Liver (tissue), 3 donors: ENCODE results near the gene CDKN1A.

ENCODE experiments used
- EGR1 ChIP-seq, 2 donors: IDR thresholded peaks; 2 replicates each; pipeline ENCODE4 v1.6.1; 2016 to 2018; ENCODE audit warnings: antibody characterized with exemption in 2 of 2, low read depth in 2 of 2
- FOXA1 ChIP-seq: IDR thresholded peaks from 2 replicates; pipeline ENCODE4 v1.6.1; 2016; ENCODE audit warnings: antibody characterized with exemption
- FOXA2 ChIP-seq: IDR thresholded peaks from 2 replicates; pipeline ENCODE4 v1.6.1; 2016; ENCODE audit warnings: antibody characterized with exemption
- JUND ChIP-seq, 2 donors: IDR thresholded peaks; 2 replicates each; pipeline ENCODE4 v1.6.1; 2016; ENCODE audit warnings: antibody characterized with exemption in 2 of 2
- MAX ChIP-seq: IDR thresholded peaks from 2 replicates; pipeline ENCODE4 v1.6.1; 2016; ENCODE audit warnings: antibody characterized with exemption
- RAD21 ChIP-seq, 2 donors: IDR thresholded peaks; 2 replicates each; pipeline ENCODE4 v1.6.1; 2016; ENCODE audit warnings: antibody characterized with exemption in 2 of 2, mild to moderate bottlenecking in 2 of 2
- RXRA ChIP-seq, 2 donors: IDR thresholded peaks; 2 replicates each; pipeline ENCODE4 v1.6.1; 2017 to 2018; ENCODE audit warnings: antibody characterized with exemption in 2 of 2, mild to moderate bottlenecking in 1 of 2
- SP1 ChIP-seq: IDR thresholded peaks from 2 replicates; pipeline ENCODE4 v1.6.1; 2018; ENCODE audit warnings: antibody characterized with exemption, mild to moderate bottlenecking
- TAF1 ChIP-seq: conservative IDR thresholded peaks from 2 replicates; pipeline ENCODE4 v1.6.1; 2016; ENCODE audit warnings: antibody characterized with exemption, mild to moderate bottlenecking
- YY1 ChIP-seq: IDR thresholded peaks from 2 replicates; pipeline ENCODE4 v1.6.1; 2016; ENCODE audit warnings: antibody characterized with exemption, mild to moderate bottlenecking
- ZBTB33 ChIP-seq: IDR thresholded peaks from 2 replicates; pipeline ENCODE4 v1.6.1; 2016; ENCODE audit warnings: antibody characterized with exemption
- TF ChIP-seq, protein P1 (sequence below): fragments of 150-350 bp; IDR thresholded peaks from 2 replicates; pipeline ENCODE4 v1.5.1; 2017; ENCODE audit warnings: improper control_type of control experiment, low read depth, low read length; ENCODE audit not compliant: missing input control
- TF ChIP-seq, protein P2 (sequence below): IDR thresholded peaks from 2 replicates; pipeline ENCODE4 v1.6.1; 2016; ENCODE audit warnings: antibody characterized with exemption
- TF ChIP-seq, protein P3 (sequence below): IDR thresholded peaks from 2 replicates; pipeline ENCODE4 v1.6.1; 2016; ENCODE audit warnings: antibody characterized with exemption, mild to moderate bottlenecking
- donor health status: healthy.
- donor health status: healthy.

GRCh38 chr6:36733300-36733699 is 54.8 kb downstream of the CDKN1A start:
- TF ChIP-seq, protein P1, sequence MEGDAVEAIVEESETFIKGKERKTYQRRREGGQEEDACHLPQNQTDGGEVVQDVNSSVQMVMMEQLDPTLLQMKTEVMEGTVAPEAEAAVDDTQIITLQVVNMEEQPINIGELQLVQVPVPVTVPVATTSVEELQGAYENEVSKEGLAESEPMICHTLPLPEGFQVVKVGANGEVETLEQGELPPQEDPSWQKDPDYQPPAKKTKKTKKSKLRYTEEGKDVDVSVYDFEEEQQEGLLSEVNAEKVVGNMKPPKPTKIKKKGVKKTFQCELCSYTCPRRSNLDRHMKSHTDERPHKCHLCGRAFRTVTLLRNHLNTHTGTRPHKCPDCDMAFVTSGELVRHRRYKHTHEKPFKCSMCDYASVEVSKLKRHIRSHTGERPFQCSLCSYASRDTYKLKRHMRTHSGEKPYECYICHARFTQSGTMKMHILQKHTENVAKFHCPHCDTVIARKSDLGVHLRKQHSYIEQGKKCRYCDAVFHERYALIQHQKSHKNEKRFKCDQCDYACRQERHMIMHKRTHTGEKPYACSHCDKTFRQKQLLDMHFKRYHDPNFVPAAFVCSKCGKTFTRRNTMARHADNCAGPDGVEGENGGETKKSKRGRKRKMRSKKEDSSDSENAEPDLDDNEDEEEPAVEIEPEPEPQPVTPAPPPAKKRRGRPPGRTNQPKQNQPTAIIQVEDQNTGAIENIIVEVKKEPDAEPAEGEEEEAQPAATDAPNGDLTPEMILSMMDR: no peak
- no peak for TF ChIP-seq JUND (IDR thresholded peaks at IDR 0.05)
- TF ChIP-seq, protein P2, sequence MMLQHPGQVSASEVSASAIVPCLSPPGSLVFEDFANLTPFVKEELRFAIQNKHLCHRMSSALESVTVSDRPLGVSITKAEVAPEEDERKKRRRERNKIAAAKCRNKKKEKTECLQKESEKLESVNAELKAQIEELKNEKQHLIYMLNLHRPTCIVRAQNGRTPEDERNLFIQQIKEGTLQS: no peak
- no peak for TF ChIP-seq RAD21 (IDR thresholded peaks at IDR 0.05)
- TF ChIP-seq MAX: no peak
- TF ChIP-seq EGR1 (IDR thresholded peaks at IDR 0.05; ENCODE audit: low read depth in 2 of 2): no peak
- TF ChIP-seq YY1: no peak
- no peak for TF ChIP-seq TAF1
- no peak for TF ChIP-seq SP1
- TF ChIP-seq, protein P3, sequence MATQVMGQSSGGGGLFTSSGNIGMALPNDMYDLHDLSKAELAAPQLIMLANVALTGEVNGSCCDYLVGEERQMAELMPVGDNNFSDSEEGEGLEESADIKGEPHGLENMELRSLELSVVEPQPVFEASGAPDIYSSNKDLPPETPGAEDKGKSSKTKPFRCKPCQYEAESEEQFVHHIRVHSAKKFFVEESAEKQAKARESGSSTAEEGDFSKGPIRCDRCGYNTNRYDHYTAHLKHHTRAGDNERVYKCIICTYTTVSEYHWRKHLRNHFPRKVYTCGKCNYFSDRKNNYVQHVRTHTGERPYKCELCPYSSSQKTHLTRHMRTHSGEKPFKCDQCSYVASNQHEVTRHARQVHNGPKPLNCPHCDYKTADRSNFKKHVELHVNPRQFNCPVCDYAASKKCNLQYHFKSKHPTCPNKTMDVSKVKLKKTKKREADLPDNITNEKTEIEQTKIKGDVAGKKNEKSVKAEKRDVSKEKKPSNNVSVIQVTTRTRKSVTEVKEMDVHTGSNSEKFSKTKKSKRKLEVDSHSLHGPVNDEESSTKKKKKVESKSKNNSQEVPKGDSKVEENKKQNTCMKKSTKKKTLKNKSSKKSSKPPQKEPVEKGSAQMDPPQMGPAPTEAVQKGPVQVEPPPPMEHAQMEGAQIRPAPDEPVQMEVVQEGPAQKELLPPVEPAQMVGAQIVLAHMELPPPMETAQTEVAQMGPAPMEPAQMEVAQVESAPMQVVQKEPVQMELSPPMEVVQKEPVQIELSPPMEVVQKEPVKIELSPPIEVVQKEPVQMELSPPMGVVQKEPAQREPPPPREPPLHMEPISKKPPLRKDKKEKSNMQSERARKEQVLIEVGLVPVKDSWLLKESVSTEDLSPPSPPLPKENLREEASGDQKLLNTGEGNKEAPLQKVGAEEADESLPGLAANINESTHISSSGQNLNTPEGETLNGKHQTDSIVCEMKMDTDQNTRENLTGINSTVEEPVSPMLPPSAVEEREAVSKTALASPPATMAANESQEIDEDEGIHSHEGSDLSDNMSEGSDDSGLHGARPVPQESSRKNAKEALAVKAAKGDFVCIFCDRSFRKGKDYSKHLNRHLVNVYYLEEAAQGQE: no peak
- no peak for TF ChIP-seq ZBTB33
- no peak for TF ChIP-seq RXRA (IDR thresholded peaks at IDR 0.05)
- no peak for TF ChIP-seq FOXA1
- no peak for TF ChIP-seq FOXA2
